GM12865 (cell line): ENCODE measurements around the gene CDK4.
A peak's percentile ranks its signal among the peaks of the same experiment; 100 is the strongest.

Experiments used
- DNase-seq: peaks from one replicate; pipeline ENCODE4 v3.0.0; 2010; ENCODE audit warnings: low read depth
- H3K4me3 ChIP-seq: 2 replicates; pipeline ENCODE4 v1.5.1; 2011; ENCODE audit warnings: mild to moderate bottlenecking, low read depth, low read length, control low read depth
- TF ChIP-seq, protein P1 (sequence below): IDR thresholded peaks from 2 replicates; pipeline ENCODE4 v1.5.1; 2011; ENCODE audit warnings: low read length, control low read depth, low read depth, inconsistent platforms; ENCODE audit not compliant: insufficient read depth; ENCODE audit errors: missing control alignments

Gene CDK4

DNA sequence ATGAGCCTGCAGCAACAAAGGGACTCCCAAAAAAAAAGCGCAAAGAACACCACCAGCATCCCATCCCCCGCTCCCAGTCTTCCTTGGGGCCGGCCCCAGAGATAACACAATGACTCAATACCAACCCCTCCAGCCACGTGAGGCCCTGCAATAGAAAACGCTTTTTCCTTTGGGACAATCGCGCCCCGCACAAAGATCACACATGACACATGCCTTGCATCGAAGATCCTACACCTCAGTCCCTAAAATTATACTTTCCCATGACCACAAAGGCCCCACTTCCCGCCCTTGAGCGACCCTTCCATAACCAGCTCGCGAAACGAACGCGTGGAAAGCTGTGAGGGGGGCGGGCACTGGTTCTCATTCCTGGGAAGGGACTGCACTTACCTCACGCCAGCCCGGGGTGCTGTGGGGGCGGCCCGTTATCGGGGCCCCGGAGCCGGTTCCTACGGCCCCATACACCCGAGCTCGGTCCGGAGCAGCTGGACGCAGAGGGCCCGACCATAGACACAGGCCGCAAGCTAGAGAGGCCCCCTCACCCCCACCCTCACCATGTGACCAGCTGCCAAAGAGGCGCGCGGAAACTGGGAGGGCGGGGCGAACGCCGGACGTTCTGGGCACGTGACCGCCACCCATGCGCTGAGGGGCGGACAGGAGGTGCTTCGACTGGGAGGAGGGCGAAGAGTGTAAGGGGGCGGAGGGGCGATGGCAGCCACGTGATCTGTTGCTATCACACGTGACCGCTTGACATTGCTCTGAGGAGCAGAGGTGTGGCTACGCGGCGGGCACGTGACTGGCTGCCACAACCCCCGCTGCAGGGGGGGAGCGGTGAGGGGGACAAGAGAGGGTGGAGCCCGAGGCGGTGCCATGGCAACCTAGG lies at the start of gene CDK4:
Gene CDK4 (minus strand): TSS at position 523 of the 880 bp plus-strand sequence. CDS start 593 bp downstream, outside the sequence.
- H3K4me3 ChIP-seq, result peak within 1 kb of the TSS; percentile 86
- TF ChIP-seq, protein P1, sequence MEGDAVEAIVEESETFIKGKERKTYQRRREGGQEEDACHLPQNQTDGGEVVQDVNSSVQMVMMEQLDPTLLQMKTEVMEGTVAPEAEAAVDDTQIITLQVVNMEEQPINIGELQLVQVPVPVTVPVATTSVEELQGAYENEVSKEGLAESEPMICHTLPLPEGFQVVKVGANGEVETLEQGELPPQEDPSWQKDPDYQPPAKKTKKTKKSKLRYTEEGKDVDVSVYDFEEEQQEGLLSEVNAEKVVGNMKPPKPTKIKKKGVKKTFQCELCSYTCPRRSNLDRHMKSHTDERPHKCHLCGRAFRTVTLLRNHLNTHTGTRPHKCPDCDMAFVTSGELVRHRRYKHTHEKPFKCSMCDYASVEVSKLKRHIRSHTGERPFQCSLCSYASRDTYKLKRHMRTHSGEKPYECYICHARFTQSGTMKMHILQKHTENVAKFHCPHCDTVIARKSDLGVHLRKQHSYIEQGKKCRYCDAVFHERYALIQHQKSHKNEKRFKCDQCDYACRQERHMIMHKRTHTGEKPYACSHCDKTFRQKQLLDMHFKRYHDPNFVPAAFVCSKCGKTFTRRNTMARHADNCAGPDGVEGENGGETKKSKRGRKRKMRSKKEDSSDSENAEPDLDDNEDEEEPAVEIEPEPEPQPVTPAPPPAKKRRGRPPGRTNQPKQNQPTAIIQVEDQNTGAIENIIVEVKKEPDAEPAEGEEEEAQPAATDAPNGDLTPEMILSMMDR, result no peak
- peak; percentile 100 for DNase-seq

DNA sequence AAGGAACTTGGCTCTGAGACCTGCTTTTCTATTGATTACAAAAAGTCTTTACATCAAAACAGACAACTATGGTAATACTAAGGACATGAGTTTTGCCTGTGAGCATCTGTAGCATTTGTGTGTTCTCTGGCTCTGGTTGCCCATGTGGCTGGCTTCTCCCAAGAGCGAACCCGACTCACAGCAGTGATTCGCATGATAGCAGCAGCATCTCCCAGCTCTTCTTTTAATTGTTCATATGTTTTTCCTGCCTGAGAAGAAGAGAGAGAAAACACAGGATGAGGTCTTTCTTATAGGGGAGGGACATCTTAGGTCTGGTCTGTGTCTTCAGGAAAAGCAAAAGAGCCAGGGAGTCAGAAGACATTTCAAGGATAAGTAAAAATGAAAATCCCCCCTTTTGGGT lies 48.9 kb upstream of the CDK4 start:
- DNase-seq, result no peak
- no peak overlapping the region for H3K4me3 ChIP-seq
- TF ChIP-seq, protein P1, result no peak

DNA sequence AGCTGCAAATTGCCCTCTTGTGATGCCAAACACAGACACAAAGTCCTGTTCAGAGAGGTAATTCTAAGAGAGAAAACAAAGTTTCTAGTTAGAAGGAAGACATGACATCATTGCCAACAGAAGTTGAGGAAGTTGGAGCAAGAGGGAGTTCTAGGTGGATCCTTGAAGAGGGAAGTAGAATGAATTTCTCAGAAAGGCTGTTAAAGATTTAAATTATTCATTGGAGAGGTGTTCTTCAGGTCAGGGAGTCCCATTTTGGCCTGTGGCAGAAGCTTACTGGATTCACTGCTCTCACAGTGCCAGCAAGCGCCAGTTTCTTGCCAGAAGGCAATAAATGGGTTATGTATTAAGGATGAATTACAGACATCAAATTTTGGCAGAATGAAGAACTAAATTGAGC lies 45.8 kb upstream of the CDK4 start:
- no peak for DNase-seq
- H3K4me3 ChIP-seq, result no peak overlapping the region
- TF ChIP-seq, protein P1, result no peak

DNA sequence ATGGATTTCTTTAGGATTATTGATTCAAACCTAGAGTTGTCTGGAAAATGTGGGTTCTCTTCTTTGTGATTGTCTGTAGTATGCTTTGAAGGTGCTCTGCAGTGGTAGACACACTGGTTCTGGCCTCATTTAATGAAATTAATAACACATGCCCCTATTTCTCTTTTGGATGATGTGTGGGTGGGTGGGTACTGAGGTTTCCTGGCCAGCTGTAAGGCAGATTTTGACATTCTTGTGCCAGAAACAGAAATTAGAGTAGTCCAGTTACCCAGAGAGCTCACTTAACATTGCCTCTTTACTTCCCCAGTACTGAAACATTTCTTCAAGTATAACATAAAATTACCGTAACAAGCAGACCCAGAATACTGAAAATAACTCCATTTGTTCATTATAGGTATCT lies 44.9 kb upstream of the CDK4 start:
- no peak for DNase-seq
- TF ChIP-seq, protein P1, result no peak
- no peak overlapping the region for H3K4me3 ChIP-seq

DNA sequence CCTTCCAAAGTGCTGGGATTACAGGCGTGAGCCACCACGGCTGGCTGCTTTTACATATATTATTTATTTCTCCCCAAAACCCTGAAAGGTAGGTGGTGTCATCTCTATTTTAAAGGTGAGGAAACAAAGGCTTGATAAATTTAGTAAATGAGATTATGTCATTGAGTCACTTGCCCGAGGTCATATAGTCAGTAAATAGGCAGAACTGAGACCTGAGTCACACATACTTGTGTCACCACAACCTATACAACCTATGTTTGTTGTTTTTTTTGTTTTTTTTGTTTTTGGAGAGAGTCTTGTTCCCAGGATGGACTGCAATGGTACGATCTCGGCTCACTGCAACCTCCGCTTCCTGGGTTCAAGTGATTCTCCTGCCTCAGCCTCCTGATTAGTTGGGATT lies 43.2 kb upstream of the CDK4 start:
- TF ChIP-seq, protein P1, result no peak
- H3K4me3 ChIP-seq, result no peak overlapping the region
- no peak for DNase-seq

DNA sequence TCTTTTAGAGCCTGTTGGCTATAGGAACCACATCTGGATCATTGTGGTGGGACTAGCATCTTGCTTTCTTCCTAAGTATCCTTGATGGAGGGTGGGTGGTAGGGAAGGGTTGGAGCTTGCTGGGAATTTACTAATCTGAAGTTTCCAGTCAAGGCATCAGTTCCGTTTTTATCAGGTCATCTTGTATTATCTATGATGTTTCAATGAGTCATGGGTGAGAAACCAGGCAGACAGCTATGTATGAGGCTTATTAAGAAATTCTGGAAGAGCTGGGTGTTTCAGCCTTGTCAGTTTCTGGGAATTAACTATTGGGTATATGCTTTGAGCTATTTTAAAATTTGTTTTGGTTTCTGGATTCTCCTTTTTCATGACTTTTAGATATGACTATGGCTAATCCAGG lies 41.8 kb upstream of the CDK4 start:
- DNase-seq, result no peak
- TF ChIP-seq, protein P1, result no peak
- H3K4me3 ChIP-seq, result no peak overlapping the region
